Right renal pelvis (tissue), 4 donors: ENCODE results near the gene KIF5A. TPM values are rescaled to one million over a fixed set of nuclear protein-coding genes. Genes with fewer than 3 reads are reported as not detected.

Source experiments
- DNase-seq, 4 donors: peaks; one replicate each; pipeline ENCODE4 v3.0.0-alpha.2; 2013; ENCODE audit warnings: low read depth in 4 of 4, low spot score in 3 of 4, missing footprints in 1 of 4
- polyA plus RNA-seq, 4 donors: library from polyadenylated mRNA; unstranded; fragments of 120-200 nt; gene quantifications; one replicate each; pipeline ENCODE4 v1.2.1, GENCODE V29; 2013; ENCODE audit not compliant: insufficient read length in 4 of 4

Gene KIF5A
- polyA plus RNA-seq, 4 donors = 0.24 to 1.3 (median 0.36) TPM

- DNase-seq = no peak
Measured at GRCh38 chr12:57518920-57519795, 30.7 kb upstream of the KIF5A start.

GRCh38 chr12:57519796-57520052, 30.1 kb upstream of the KIF5A start:
- DNase-seq = peak in 2 of 4 donors; percentile 15 to 34

GRCh38 chr12:57520053-57520818, 29.6 kb upstream of the KIF5A start, which contains the start of gene DDIT3:
DDIT3 (minus strand) TSS chr12:57520514; CDS start chr12:57517406, 3,108 bp downstream.
- DNase-seq = peak; percentile 91 to 97 (median 96)

- DNase-seq = peak in 2 of 4 donors; percentile 40 to 51
Measured at GRCh38 chr12:57521525-57522010, 28.3 kb upstream of the KIF5A start.

GRCh38 chr12:57522011-57522886, 27.6 kb upstream of the KIF5A start, which contains the start of gene MBD6:
MBD6 (plus strand) TSS chr12:57522824; CDS start chr12:57524304, 1,480 bp downstream.
- DNase-seq = peak; percentile 76 to 83 (median 82)

- peak in 3 of 4 donors; percentile 55 to 68 (median 57) for DNase-seq
Measured at GRCh38 chr12:57522887-57523705, 26.7 kb upstream of the KIF5A start.

- DNase-seq = no peak
Measured at GRCh38 chr12:57523706-57524614, 25.9 kb upstream of the KIF5A start.

GRCh38 chr12:57524814-57525614, 24.8 kb upstream of the KIF5A start:
- no peak for DNase-seq

- no peak for DNase-seq
Measured at GRCh38 chr12:57525615-57526383, 24.0 kb upstream of the KIF5A start.

GRCh38 chr12:57526477-57527126, 23.2 kb upstream of the KIF5A start:
- no peak for DNase-seq

- DNase-seq = no peak
Measured at GRCh38 chr12:57527184-57527583, 22.7 kb upstream of the KIF5A start.

- DNase-seq = no peak
Measured at GRCh38 chr12:57528176-57528575, 21.7 kb upstream of the KIF5A start.

- no peak for DNase-seq
Measured at GRCh38 chr12:57528831-57529555, 20.9 kb upstream of the KIF5A start.

GRCh38 chr12:57529831-57530230, 20.0 kb upstream of the KIF5A start:
- DNase-seq = no peak

GRCh38 chr12:57530396-57531142, 19.3 kb upstream of the KIF5A start:
- DNase-seq = no peak
